Activated CD8-positive, alpha-beta memory T cell treated with anti-CD3 and anti-CD28 coated beads for 1 hour (primary cell): ENCODE results near the gene PTPRN2.
"Not testable (repeated sequence)": the region's sequence is repeated elsewhere in the genome, so short reads cannot be mapped to it uniquely, and the experiment has no call there.

Experiments used
- DNase-seq, 2 donors: peaks; one replicate each; pipeline ENCODE4 v3.0.0-alpha.2; 2020; ENCODE audit warnings: low read depth in 1 of 2; ENCODE audit errors: extremely low read depth in 1 of 2

The PTPRN2 gene

DNA sequence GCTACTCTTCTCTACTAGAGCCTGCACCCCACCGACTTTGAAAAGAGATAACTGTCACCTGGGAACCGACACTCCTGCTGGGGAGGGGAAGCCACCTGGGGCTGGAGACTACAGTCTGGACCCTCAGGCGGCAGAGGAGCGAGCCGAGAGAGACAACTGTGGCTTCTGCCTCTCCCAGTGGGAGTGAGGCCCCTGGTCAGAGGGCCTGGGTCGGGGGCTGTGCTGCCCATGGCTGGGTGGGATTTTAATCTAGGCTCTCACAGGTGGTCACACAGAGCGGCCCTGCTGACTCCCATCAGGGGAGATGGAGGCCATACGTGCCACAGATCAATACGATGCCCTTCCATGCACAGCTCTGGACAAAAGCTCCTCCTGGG, 878.7 kb downstream of the PTPRN2 start:
- DNase-seq, result no peak

DNA sequence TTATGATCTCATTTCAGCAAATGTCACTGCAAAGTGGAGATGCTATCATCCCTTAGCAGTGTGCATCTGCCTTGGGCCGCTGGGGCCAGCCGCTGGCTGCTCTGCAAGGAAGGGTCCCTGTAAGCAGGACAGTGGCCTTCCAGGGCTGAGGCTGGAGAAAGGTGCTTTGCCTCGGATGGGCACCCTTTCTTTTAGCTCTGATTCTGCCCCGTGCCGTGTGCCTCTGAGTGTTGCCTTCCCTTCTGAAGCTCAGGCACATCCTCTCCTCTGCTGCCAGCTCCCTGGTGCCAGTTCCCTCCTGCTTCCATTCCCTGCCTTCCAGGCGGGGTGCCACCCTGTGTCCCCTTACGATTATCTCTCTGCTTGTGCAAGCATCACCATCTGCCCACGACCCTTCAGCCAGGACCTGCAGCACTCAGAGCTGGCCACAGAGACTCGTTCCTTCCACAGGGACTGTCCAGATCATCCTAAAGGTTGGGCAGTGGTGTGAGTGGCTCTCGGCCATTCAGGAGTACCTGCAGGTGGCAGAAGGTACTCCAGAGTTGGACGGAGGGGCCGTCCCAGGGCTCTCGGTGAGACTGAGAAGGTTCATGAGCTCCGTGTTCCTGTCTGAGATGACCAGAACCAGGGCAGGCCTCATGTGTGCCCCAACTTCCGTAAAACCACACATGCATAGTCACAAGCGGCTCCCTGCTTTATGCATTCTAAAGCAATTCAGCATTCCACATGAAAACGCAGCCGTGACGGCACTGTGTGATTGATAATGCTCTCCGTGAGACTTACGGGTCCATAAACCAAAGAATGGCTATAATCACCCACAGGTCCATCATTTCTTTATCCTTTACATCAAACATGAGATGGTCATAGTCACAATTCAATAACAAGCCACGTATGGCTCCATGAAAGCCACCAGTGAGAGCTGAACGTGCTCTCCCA, 879.4 kb downstream of the PTPRN2 start:
- DNase-seq, result no peak

DNA sequence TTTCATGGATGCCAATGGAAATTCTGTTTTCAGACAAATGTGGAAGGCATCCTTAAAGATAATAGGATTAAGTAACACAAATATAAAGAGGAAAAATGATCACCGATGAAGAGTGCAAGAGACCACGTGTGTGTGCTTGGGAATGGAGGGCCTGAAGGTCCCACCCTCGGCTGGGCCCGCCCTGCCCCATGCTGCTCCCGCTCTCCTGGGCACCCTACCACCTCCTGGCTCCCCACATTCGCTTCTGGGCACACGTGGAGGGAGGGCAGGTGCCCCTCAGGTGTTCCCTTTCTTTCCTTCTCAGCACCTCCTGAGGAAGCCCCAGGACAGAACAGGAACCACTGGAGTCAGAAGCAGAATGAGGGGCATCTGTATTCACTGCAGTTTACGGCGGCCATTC, 883.3 kb downstream of the PTPRN2 start:
- no peak for DNase-seq

DNA sequence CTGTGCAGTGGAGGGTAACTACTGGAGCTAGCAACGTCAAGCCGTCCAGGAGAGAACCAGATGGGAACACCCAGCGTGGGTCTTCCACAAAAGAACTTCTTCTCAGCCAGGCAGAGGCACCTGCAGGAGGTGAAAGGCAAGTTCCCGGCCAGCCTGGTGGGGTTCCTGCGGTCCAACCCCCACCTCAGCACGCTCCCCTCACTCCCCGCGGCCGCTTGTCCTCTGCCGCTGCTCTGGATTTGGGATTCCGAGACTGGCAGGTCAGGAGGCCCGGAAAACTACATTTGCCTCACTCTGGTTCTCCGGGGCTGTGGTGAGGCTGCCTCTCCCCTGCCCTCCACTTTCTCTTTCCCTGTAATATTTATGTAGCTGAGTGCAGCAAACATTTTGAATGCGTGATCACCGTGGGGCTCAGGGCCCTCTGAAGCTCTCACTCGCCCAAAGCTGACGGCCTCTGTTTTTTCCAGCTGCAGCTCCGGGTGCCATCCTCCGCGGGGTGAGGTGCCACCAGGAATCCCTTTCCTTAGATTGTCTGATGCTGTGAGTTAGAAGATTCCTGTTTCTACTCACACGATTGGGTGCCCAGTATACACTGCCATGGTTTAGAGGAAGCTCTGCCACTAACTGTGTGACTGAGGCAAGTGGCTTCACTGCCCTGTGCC, 884.0 kb downstream of the PTPRN2 start:
- DNase-seq, result no peak

DNA sequence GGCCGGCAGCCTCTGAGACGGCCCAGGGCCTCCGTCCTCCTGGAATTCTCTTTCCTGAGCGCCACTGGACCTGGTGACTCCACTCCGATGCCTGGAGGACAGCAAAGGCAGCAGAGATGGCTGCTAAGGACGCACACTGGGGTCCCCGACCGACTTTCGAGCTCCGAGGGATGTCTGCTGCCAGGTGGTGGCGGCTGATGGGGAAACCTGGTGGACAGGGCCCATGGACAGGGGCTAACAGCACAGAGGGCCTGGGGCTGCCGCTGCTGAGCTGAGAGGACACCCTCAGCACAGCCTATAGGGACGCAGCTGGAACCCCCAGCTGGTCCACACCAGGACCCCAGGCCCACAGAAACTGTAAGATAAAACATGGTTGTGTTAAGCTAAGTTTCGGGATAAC, 884.5 kb downstream of the PTPRN2 start:
- DNase-seq, result no peak

DNA sequence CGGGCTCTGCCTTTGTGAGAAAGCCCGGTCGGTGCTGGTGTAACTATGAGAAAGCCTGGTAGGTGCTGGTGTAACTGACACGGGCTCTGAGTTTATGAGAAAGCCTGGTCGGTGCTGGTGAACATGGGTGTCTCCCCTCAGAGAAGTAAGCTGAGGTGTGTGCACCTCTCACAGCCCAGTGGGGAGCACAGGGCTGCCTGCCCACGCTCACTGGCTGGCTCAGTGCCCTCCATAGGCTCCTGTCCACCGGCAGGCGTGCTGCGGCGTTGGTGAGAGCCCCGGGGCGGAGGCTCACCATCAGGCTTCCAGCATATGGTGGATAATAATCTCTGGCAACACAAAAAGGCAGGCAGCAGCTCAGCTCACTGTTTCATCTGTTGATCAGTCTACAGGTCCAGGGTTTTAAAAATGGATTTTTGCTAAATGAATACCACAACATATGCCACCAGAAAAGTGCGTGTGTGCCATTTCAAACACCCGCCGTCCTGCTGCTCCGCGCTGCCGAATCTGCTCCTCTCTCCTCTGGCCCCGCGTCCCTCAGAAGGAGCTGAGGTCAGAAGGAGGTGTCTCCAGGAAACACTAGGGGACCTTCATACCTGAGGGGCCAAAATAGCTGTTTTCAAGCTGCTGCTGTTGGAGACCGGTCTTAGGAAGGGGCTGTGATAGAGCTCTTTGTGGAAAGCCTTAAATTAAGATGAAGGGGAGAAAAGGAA, 885.2 kb downstream of the PTPRN2 start:
- DNase-seq, result no peak

DNA sequence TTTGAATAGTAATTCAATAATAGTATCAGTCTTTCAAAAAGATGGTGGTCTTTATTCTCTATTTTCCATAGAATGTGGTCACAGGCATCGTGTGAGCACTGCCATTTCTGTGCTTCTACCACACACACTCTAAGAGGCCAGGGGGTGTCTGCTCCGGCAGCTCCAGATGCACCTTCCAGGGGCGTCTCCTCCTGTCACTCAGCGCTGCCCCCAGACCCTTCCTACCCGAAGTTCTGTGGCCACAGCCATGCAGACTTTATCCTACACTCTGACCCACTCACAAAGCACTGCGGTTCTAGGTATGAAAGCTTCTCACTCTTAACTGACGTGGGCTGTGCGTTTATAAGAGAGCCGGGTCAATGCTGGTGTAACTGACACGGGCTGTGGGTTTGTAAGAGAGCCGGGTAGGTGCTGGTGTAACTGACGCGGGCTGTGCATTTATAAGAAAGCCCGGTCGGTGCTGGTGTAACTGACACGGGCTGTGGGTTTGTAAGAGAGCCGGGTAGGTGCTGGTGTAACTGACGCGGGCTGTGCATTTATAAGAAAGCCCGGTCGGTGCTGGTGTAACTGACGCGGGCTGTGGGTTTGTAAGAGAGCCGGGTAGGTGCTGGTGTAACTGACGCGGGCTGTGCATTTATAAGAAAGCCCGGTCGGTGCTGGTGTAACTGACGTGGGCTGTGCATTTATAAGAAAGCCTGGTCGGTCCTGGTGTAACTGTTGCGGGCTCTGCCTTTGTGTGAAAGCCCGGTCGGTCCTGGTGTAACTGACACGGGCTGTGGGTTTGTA, 886.0 kb downstream of the PTPRN2 start:
- not testable (repeated sequence) for DNase-seq

DNA sequence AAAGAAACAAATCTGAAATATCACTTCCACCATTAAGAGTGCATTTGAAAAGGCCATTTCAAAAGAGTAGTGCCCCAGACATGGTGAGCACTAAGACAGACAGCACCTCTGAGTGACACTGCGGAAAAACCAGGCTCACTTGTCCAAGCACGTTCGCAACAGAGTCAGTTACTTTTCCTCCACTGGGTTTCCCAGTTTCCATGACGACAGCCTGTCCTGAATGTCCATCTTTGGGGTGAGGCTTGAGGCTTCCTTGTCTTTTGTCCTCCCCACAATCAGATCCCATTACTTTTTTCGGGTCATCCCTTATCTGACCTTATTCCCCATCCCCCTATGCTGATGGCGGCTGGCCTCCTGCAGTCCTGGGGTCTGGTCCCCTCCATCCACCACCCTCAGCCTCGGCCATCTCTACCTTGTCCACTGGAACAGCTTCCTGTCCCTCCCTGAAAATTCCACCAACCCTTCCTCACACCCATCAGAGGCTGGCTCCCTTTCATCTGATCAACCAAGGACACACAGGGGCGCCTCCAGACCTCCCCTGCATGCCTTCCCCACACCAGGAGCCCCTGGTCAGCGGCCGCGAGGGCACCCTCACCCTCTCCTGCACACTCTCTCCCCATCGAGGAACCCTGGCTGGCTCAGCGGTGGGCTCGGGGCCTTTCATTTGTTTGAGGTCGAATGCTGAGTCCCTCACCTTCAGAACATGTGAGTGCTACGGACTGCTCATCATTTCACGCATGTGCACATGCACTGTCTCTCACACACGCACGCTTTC, 887.2 kb downstream of the PTPRN2 start:
- DNase-seq, result no peak

DNA sequence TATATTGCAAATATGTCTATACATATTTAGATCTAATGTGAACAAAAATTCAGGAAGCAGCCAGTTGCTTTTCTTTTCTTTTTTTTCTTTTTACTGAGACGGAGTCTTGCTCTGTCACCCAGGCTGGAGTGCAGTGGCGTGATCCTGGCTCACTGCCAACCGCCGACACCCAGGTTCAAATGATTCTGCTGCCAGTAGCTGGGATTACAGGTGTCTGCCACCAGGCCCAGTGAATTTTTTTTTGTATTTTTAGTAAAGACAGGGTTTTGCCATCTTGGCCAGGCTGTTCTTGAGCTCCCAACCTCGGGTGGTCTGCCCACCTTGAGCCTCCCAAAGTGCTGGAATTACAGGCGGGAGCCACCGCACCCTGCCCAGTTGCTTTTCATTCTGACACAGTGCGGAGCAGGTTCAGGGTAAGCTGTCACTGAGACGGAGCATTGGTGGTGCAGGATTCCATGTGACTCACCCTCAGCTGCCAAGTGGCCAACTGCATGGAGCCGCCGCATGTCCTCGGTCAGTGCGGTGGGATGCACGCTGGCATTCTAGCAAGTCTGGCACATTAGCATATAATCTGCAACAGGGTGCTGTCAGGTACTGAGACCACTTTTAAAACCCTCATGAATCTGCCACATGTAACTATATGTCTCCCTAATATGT, 888.1 kb downstream of the PTPRN2 start:
- DNase-seq, result no peak

DNA sequence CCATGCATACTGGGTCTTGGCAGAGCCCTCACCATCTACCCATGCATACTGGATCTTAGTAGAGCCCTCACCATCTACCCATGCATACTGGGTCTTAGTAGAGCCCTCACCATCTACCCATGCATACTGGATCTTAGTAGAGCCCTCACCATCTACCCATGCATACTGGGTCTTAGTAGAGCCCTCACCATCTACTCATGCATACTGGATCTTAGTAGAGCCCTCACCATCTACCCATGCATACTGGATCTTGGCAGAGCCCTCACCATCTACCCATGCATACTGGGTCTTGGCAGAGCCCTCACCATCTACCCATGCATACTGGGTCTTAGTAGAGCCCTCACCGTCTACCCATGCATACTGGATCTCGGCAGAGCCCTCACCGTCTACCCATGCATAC, 890.3 kb downstream of the PTPRN2 start:
- not testable (repeated sequence) for DNase-seq

DNA sequence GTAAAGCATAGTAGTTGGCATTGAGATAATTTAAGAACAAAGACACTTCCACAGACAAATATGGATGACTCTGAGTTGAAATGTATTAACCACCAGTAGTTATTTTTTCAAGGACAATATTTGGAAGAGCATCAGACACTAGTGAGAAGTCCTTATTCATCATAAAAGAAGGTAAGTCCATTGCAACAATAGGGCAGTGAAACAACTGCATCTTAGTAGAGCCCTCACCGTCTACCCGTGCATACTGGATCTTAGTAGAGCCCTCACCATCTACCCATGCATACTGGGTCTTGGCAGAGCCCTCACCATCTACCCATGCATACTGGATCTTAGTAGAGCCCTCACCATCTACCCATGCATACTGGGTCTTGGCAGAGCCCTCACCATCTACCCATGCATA, 892.0 kb downstream of the PTPRN2 start:
- DNase-seq, result not testable (repeated sequence)

DNA sequence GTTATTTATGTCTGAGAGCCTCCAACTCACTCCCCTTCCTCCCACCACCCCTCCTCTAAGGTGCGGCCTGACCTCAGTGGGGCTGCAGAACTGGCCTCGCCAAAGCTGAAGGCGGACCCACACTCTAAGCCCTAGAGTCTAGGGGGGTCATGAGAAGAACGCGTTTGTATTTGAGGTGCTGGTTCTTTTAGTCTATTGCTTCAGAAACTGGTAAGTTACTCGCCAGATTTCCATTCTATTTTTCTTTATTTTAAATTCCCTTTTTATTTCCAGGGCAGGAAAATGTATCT, 893.3 kb downstream of the PTPRN2 start:
- DNase-seq, result no peak

DNA sequence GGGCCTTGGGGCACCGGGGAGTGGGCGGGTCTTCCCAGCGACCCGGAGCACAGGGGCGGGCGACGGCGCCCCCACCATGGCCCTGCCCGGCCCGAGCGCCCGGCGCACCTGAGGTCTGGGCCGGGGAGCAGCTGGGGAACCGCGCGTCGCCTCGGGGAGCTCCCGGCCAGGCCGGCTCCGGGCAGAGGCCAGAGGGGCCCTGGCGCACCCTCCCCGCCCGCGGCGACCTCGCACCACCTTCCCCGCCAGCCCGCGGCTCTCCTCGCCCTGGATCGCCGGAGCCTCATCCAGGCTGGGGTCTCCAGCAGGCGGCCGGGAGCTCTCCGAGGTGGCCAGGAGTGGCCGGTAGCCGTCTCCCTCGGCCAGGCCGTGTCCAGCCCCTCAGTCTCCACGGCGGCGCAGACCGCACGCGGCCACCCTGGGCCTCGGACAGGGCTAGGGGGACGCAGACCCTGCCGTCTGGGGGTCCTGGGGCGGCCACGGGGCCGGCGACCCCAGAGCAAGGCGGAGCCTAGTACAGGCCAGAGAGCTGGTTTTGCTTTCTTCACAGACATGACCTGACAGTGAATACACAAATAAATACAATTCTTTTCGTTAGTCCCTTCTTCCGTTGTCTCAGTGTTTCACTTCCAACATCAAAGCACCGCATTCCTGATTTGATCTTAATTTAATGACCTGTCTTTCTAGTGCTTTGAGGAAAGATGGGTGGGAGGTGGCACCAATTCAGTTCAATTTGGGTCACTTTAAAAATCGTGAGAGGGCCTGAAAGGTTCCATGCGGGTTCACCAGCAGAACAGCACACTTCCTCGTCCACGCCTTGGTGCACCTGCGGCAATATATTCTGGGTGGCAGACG, 893.9 kb downstream of the PTPRN2 start:
- DNase-seq, result no peak

DNA sequence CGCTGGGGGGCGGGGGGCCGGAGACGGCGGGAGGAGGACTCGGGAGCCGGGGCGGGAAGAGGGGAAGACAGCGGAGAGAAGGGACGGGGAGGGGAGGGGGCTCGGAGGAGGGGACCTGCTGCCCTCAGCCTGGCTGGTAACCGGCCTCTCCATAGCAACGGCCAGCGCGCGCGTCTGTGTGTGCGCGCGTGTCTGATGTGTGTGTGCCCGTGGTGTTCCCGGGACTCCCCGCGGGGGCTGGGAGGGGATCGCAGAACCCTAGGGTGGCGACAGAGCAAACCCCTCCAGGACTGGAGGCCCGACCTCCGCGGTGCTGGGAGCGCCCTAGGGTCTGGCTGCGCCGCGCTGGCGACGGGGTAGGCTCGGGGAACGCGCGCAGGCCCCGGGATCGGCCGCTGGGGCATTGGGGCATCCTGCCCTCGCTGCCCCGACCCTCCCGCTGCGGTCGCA, 894.5 kb downstream of the PTPRN2 start:
- no peak for DNase-seq

DNA sequence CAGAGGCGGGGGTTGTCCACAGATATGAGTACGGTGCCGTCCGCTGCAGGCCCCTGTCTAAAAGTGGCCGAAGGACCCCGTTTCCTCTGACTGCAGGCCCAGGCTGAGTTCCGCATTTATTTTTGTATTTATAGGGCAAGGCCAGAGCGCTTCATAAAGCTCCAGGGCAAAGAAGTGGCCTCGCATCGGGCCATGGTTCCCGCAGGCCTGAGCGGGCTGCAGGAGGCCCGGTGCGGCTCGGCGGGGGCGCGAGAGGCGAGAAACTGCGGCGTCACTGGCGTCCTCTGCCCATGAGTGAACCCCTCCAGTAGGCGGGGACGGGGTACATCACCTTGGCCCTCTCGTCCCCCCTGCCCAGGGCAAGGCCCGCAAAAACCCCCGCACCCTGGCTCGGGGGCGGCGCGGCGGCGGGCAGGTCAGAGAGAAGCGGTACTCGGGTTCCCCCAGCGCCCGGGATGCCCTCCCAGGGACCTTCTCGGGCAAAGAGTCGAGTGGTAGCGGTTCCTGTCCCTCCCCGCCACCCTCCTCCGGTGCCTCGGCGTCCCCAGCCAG, 895.1 kb downstream of the PTPRN2 start:
- DNase-seq, result no peak

DNA sequence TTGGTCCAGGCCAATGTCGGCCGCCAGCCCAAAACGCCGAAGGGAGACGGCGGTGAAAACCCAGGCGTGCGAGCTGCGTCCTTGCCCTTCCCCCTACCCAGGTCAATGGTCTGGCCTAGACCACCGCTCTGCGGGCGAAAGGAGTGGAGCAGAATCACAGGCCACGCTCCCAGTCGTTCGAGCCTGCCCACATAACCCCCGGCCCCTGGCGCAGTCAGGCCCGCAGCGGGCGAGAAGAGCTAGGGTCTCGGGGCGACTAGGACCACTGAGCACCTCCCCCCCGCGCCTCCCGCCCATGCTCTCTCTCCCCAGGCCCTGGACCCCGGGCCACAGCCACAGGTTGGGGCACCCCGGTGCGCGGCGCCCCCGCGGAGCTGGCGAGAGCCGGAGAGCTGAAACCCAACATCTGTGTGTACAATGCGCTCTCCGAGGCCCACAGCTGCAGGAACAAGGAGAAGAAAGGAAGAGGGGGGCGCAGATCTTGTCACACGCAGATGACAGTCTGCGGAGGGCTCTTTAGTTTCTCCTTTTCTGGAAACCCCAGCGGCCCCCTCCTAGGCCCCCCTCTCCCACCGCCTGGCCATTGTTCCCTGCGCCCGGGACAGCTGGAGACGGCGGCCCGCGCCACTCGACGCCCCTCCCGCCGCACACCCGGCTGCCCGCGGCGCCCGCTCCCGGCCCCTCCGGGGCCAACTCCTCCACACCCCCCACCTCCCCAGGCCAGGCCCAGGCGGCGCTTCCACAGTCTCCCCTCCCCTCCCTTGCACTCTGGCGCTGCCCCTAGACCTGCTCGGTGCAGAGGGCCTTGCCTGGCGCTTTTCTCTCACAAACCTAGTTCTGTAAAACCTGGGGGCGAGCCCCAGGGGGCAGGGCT, 895.8 kb downstream of the PTPRN2 start:
- DNase-seq, result no peak

DNA sequence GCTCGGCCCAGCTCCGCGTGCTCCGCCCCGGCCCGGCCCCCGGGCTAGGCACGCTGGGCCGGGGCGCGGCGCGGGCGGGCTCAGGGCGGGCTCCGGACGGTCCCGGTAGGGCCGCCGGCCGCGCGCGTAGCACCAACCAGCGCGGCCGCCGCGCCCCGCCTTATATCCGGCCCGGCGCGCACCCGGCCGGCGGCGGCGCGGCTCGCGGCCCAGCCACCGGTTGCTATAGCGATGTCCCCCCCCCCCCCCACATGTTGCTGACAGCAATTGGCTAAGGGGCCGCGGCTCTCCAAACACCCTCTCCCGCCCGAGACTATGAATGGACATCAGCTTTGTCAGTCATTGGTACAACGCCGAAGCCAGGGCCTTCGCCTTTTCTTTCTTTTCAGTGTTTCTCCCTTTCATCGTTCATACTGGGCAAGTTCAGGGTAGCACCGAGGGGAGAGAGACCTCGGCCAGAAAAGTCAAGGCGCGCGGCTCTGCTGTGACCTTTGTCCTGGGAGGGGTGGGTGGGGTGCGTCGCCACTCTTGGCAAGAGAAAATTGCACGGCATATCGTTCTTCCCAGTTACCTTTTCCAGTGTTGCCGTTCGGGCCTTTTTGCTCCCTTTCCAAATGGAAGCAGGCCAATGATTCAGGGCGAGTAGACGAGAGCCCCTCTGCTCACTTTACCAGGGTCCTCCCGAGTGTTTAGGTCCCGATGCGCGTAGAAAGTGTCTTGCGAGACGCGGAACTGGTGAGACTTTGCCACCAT, 896.6 kb downstream of the PTPRN2 start:
- no peak for DNase-seq
